GM12878 (cell line): ENCODE results near the gene LYRM4. TPM values are rescaled to one million over a fixed set of nuclear protein-coding genes. Genes with fewer than 3 reads are reported as not detected.

Experiments
- CEBPB ChIP-seq, 2 experiments: fragments of 150-350 bp in 1 of 2; IDR thresholded peaks; 2 replicates each; pipeline ENCODE4 v1.6.1; 2012 to 2014; ENCODE audit warnings: low read depth in 2 of 2, low read length in 2 of 2, borderline replicate concordance in 1 of 2, inconsistent platforms in 1 of 2
- GABPA ChIP-seq: IDR thresholded peaks from 2 replicates; pipeline ENCODE4 v1.6.1; 2014; ENCODE audit warnings: antibody characterized with exemption, low read depth, mild to moderate bottlenecking, inconsistent platforms
- NKRF ChIP-seq: fragments of 450-650 bp; conservative IDR thresholded peaks from 2 replicates; pipeline ENCODE4 v1.6.1; 2017; ENCODE audit warnings: mild to moderate bottlenecking, moderate library complexity
- SREBF1 ChIP-seq: IDR thresholded peaks from 2 replicates; pipeline ENCODE4 v1.6.1; 2012; ENCODE audit warnings: mild to moderate bottlenecking, low read length
- STAT1 ChIP-seq: fragments of 450-650 bp; conservative IDR thresholded peaks from 2 replicates; pipeline ENCODE4 v1.6.1; 2014; ENCODE audit warnings: antibody characterized with exemption, mild to moderate bottlenecking
- ZNF384 ChIP-seq: IDR thresholded peaks from 2 replicates; pipeline ENCODE4 v1.6.1; 2012; ENCODE audit warnings: low read depth, mild to moderate bottlenecking, low read length, improper control_type of control experiment, borderline replicate concordance
- ZNF592 ChIP-seq: fragments of 450-650 bp; IDR thresholded peaks from 2 replicates; pipeline ENCODE4 v1.6.1; 2017; ENCODE audit warnings: mild to moderate bottlenecking, moderate library complexity
- polyA plus RNA-seq, 11 experiments: library from polyadenylated mRNA; depleted of rRNA in 4 of 11; unstranded in 6 of 11; stranded (reverse) in 5 of 11; fragments of >200 nt; fragmentation: Nextera tagmentation in 4 of 11; fragmentation: Illumina TruSeq in 1 of 11; extraction: Ambion mirVana in 4 of 11; extraction: Trizol in 1 of 11; gene quantifications; 1 replicate in 1 of 11; 2 replicates in 10 of 11; pipeline versions ENCODE4 v1.2.1 to v1.2.3, GENCODE V29; 2011 to 2016; ENCODE audit warnings: inconsistent platforms in 2 of 11, missing spikeins in 2 of 11, low read depth in 1 of 11
- total RNA-seq, 4 experiments: library from RNA; depleted of rRNA in 3 of 4; stranded (reverse); fragments of >200 nt in 3 of 4; fragmentation: Illumina TruSeq in 1 of 4; extraction: Trizol in 1 of 4; gene quantifications; 2 replicates each; pipeline versions ENCODE4 v1.2.1 to v1.2.3, GENCODE V29; 2013 to 2021

Gene LYRM4
- total and polyA plus RNA-seq, 10 of the 15 experiments (the other 5 are each of a cell fraction or from before 2014, with no cell fraction given), result 32.7 to 66.8 (median 44.0) TPM

GRCh38 chr6:5191722-5192121 lies 69.0 kb downstream of the LYRM4 start (continued):
- TF ChIP-seq NKRF (no peak), CEBPB (IDR thresholded peaks at IDR 0.05; ENCODE audit: borderline replicate concordance in 1 of 2, low read depth in 2 of 2, low read length in 2 of 2) (no peak), GABPA (no peak), STAT1 (no peak), SREBF1 (no peak), ZNF384 (no peak), ZNF592 (no peak)
